Effector memory CD4-positive, alpha-beta T cell (primary cell): ENCODE data around the gene AKAP8.

Source experiments
- DNase-seq, 3 donors: peaks; one replicate each; pipeline ENCODE4 v3.0.0-alpha.2; 2020
- H3K27ac ChIP-seq: 2 replicates; pipeline ENCODE4 v1.7.0; 2013; ENCODE audit warnings: mild to moderate bottlenecking, low read length, moderate library complexity; ENCODE audit not compliant: insufficient read depth, poor library complexity, severe bottlenecking
- H3K27me3 ChIP-seq: replicated peaks from 2 replicates; pipeline ENCODE4 v1.7.0; 2013; ENCODE audit warnings: mild to moderate bottlenecking, low read length; ENCODE audit not compliant: insufficient read depth, control insufficient read depth, poor library complexity, severe bottlenecking
- H3K36me3 ChIP-seq: 2 replicates; pipeline ENCODE4 v1.7.0; 2013; ENCODE audit warnings: mild to moderate bottlenecking, low read length, moderate library complexity; ENCODE audit not compliant: control insufficient read depth, insufficient read depth
- H3K4me1 ChIP-seq: 2 replicates; pipeline ENCODE4 v1.7.0; 2013; ENCODE audit warnings: low read length, mild to moderate bottlenecking; ENCODE audit not compliant: control insufficient read depth, insufficient read depth, poor library complexity, severe bottlenecking
- H3K4me3 ChIP-seq: 2 replicates; pipeline ENCODE4 v1.7.0; 2013; ENCODE audit warnings: low read length, low read depth, mild to moderate bottlenecking; ENCODE audit not compliant: insufficient read depth, poor library complexity, severe bottlenecking
- H3K9me3 ChIP-seq: 2 replicates; pipeline ENCODE4 v1.7.0; 2013; ENCODE audit warnings: mild to moderate bottlenecking, low read length, moderate library complexity; ENCODE audit not compliant: control insufficient read depth

Gene AKAP8

DNA sequence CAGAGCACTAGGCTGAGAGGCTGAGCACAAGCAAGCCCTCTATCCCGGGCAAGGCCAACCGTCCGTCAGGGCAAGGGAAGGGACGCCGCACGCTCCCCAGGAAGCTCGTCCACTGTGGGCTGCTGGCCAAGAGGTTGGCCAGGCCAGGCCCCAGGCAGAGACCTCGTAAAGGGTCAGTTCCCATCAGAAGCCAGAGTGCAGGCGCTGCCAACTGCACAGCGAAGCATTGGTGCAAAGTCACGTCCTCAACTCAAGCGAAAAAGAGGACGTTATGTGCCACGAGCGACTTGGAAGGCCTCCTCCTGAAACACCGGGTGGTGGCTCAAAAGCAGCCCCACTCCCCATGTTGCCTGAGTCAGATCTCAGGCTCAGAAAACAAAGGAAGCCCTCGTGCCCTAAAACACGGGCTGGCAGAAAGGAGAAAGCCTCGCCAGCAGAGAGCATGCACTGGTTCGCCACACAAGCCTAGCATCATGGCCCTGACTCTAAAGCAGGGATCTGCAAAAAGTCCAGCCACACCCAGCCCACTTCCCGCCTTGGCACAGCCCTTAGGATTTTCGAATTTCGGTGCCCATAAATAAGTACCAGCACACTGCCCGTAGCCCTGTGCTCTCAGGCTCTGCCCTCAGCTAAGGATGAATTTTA lies 4.7 kb downstream of the AKAP8 start:
- peaks cover 53% of the 10 kb centered on the region for H3K36me3 ChIP-seq
- no peaks in the 10 kb centered on the region for H3K9me3 ChIP-seq
- no peak overlapping the region for H3K27ac ChIP-seq
- peaks cover 17% of the 10 kb centered on the region for H3K4me1 ChIP-seq
- H3K4me3 ChIP-seq = no peak overlapping the region
- H3K27me3 ChIP-seq = no peaks in the 10 kb centered on the region
- no peak for DNase-seq

- no peak overlapping the region for H3K27ac ChIP-seq
These were observed 5.4 kb downstream of the AKAP8 start for GRCh38 chr19:15374105-15374651.

GRCh38 chr19:15373644-15374043 lies 5.9 kb downstream of the AKAP8 start:
- Histone ChIP-seq H3K36me3 (peaks cover 59% of the 10 kb centered on the region), H3K4me1 (peaks cover 17% of the 10 kb centered on the region)

More at GRCh38 chr19:15374105-15374651, 5.4 kb downstream of the AKAP8 start:
- Histone ChIP-seq H3K4me1 (peaks cover 17% of the 10 kb centered on the region), H3K27me3 (no peaks in the 10 kb centered on the region), H3K9me3 (no peaks in the 10 kb centered on the region), H3K36me3 (peaks cover 57% of the 10 kb centered on the region), H3K4me3 (no peak overlapping the region)
- no peak for DNase-seq

GRCh38 chr19:15372891-15373301 lies 6.7 kb downstream of the AKAP8 start:
- H3K9me3 ChIP-seq = no peaks in the 10 kb centered on the region
- DNase-seq = no peak
- H3K4me1 ChIP-seq = peaks cover 13% of the 10 kb centered on the region
- H3K27ac ChIP-seq = no peak overlapping the region
- H3K27me3 ChIP-seq = no peaks in the 10 kb centered on the region
- peaks cover 67% of the 10 kb centered on the region for H3K36me3 ChIP-seq
- no peak overlapping the region for H3K4me3 ChIP-seq

More at GRCh38 chr19:15373644-15374043, 5.9 kb downstream of the AKAP8 start:
- H3K27me3 ChIP-seq = no peaks in the 10 kb centered on the region
- no peak for DNase-seq
- H3K9me3 ChIP-seq = no peaks in the 10 kb centered on the region
- no peak overlapping the region for H3K27ac ChIP-seq
- H3K4me3 ChIP-seq = no peak overlapping the region

DNA sequence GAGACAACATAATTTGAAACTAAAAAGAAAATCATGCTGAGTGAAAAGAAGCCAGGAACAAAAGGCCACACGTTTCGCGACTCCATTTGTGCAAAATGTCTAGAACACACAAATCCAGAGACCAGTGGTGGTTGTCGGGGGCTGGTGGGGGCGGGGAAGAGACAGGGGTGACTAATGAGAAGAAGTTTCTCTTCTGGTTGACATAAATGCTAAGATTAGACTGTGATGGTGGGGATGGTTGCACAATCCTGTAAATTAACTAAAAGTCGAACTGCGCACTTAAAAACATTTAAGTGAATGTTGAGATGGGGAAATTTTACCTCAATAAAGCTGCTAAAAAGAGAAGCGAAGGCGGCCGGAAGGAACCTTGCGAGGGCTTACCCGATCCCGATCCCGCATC lies 7.1 kb downstream of the AKAP8 start:
- Histone ChIP-seq H3K4me3 (no peak overlapping the region), H3K27me3 (no peaks in the 10 kb centered on the region), H3K27ac (no peak overlapping the region), H3K36me3 (peaks cover 71% of the 10 kb centered on the region), H3K4me1 (peaks cover 10% of the 10 kb centered on the region), H3K9me3 (no peaks in the 10 kb centered on the region)
- DNase-seq = no peak

GRCh38 chr19:15371786-15372380 lies 7.7 kb downstream of the AKAP8 start:
- no peak for DNase-seq
- H3K9me3 ChIP-seq = no peaks in the 10 kb centered on the region
- H3K36me3 ChIP-seq = peaks cover 74% of the 10 kb centered on the region
- H3K4me3 ChIP-seq = no peak overlapping the region
- no peak overlapping the region for H3K27ac ChIP-seq
- H3K4me1 ChIP-seq = peaks cover 5% of the 10 kb centered on the region
- no peaks in the 10 kb centered on the region for H3K27me3 ChIP-seq

GRCh38 chr19:15371119-15371518 lies 8.5 kb downstream of the AKAP8 start:
- H3K27me3 ChIP-seq = no peaks in the 10 kb centered on the region
- no peak overlapping the region for H3K4me3 ChIP-seq
- H3K27ac ChIP-seq = no peak overlapping the region
- H3K36me3 ChIP-seq = peaks cover 78% of the 10 kb centered on the region
- H3K9me3 ChIP-seq = no peaks in the 10 kb centered on the region
- no peak for DNase-seq
- no peaks in the 10 kb centered on the region for H3K4me1 ChIP-seq

DNA sequence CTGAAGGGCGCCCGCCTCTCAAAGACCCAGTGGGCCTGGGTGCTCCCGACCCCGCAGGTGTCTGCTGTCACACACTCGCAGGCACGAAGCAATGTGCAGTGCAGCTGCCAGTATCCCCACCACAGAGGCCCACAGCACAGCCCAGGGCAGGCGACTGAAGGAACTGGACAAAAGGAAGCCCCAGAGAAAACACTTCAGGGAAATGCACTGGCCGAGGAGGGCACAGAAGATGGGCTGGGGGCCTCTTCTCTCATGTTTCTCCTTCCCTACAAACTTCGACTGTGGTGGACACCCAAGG lies 10.0 kb downstream of the AKAP8 start:
- Histone ChIP-seq H3K27me3 (no peaks in the 10 kb centered on the region), H3K9me3 (no peaks in the 10 kb centered on the region), H3K4me3 (no peak overlapping the region), H3K4me1 (no peaks in the 10 kb centered on the region), H3K27ac (no peak overlapping the region), H3K36me3 (peaks cover 89% of the 10 kb centered on the region)
- DNase-seq = no peak

- H3K36me3 ChIP-seq = peaks cover 87% of the 10 kb centered on the region
These were observed 10.6 kb downstream of the AKAP8 start for GRCh38 chr19:15368798-15369593.

More at GRCh38 chr19:15368798-15369593, 10.6 kb downstream of the AKAP8 start:
- DNase-seq = no peak
- Histone ChIP-seq H3K27ac (no peak overlapping the region), H3K4me1 (no peaks in the 10 kb centered on the region), H3K27me3 (no peaks in the 10 kb centered on the region), H3K4me3 (no peak overlapping the region), H3K9me3 (no peaks in the 10 kb centered on the region)
